Duodenal mucosa (tissue), 2 donors: ENCODE results near the gene PIP5K1B.
A peak's percentile ranks its signal among the peaks of the same experiment; 100 is the strongest.

Experiments
- H3K27ac ChIP-seq: one replicate; pipeline ENCODE4 v1.7.0; 2013; ENCODE audit warnings: low read depth, low read length
- H3K27me3 ChIP-seq, 2 donors: one replicate each; pipeline ENCODE4 v1.7.0; 2013; ENCODE audit warnings: low read length in 2 of 2, control low read depth in 1 of 2; ENCODE audit not compliant: insufficient read depth in 2 of 2, control insufficient read depth in 1 of 2
- H3K36me3 ChIP-seq, 2 donors: one replicate each; pipeline ENCODE4 v1.7.0; 2013; ENCODE audit warnings: low read length in 2 of 2, control low read depth in 1 of 2; ENCODE audit not compliant: insufficient read depth in 2 of 2, control insufficient read depth in 1 of 2
- H3K4me1 ChIP-seq, 2 donors: one replicate each; pipeline ENCODE4 v1.7.0; 2013; ENCODE audit warnings: low read length in 2 of 2, control low read depth in 1 of 2; ENCODE audit not compliant: insufficient read depth in 2 of 2, control insufficient read depth in 1 of 2
- H3K4me3 ChIP-seq, 2 donors: one replicate each; pipeline ENCODE4 v1.7.0; 2013; ENCODE audit warnings: low read length in 2 of 2, low read depth in 1 of 2
- H3K9ac ChIP-seq, 2 donors: one replicate each; pipeline ENCODE4 v1.7.0; 2013; ENCODE audit warnings: low read length in 2 of 2, low read depth in 1 of 2
- H3K9me3 ChIP-seq, 2 donors: one replicate each; pipeline ENCODE4 v1.7.0; 2013; ENCODE audit warnings: low read length in 2 of 2, control low read depth in 1 of 2; ENCODE audit not compliant: control insufficient read depth in 1 of 2

PIP5K1B gene

GRCh38 chr9:68950689-68951088, 245.6 kb downstream of the PIP5K1B start:
- H3K27ac ChIP-seq, result no peak overlapping the region
- no peaks in the 10 kb centered on the region for H3K9me3 ChIP-seq
- no peak overlapping the region for H3K4me3 ChIP-seq
- no peak overlapping the region for H3K9ac ChIP-seq
- H3K36me3 ChIP-seq, result peaks cover 4 to 13% of the 10 kb centered on the region in 2 donors
- no peaks in the 10 kb centered on the region for H3K27me3 ChIP-seq
- peaks cover 14 to 23% of the 10 kb centered on the region in 2 donors for H3K4me1 ChIP-seq

DNA sequence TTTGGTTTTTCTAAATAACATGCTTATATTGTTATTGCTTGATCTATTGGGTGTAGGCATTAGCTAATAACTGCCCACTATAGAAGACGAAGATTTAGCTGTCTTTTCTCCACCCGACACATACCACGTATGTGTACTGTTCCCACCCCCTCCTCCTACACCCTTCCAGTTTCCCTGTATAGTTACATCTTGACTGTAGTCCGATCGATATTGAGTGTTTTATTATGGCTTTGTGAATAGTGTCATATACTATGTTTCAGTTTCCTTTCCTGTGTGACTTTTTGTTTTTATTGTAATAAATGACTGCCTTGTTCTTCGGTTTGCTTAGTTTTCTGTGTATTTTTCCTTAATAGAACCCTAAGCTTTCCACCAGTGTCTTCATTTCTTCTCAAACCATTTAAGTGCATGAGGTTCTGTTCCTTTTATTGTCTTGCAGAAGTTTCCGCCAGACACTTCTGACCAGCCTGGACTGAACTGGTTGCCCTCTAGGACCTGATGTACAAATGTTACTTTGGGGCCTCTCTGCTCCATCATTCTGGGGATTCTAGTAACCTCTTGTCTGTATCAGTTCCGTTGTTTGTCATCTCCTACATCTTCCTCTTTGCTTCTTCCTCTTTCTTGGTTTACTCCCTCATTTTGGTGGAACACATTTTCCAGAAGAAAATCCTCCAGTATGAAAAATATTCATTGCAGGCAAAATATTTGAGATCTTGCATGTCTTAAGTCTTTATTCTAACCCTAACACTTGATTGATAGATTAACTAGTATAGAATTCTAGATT, 247.0 kb downstream of the PIP5K1B start:
- no peaks in the 10 kb centered on the region for H3K27me3 ChIP-seq
- peaks cover 14 to 23% of the 10 kb centered on the region in 2 donors for H3K4me1 ChIP-seq
- peaks cover 0 to 15% of the 10 kb centered on the region in 2 donors for H3K36me3 ChIP-seq
- peak overlapping the region; percentile 27 to 34 for H3K4me3 ChIP-seq
- H3K9ac ChIP-seq, result no peak overlapping the region
- no peaks in the 10 kb centered on the region for H3K9me3 ChIP-seq
- no peak overlapping the region for H3K27ac ChIP-seq

DNA sequence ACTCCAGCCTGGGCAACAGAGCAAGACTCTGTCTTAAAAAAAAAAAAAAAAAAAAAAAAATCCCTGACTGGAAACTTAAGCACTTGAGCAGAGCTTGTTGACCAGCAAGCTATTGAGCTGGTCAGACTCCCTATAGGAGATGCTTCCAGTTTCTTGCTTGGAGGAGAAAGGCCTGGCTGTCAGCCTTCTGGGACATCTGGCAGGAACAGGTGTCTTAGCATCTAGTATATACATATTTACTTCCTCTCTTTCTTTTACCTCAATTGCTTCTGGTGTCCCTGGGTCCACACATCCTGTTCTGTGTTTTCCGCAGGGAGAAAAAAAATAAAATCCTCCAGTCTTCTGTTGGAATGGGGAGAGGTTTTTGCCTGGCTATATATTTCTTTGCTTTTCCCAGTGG, 248.7 kb downstream of the PIP5K1B start:
- Histone ChIP-seq H3K4me1 (peaks cover 14 to 23% of the 10 kb centered on the region in 2 donors), H3K9me3 (no peaks in the 10 kb centered on the region), H3K36me3 (peaks cover 0 to 3% of the 10 kb centered on the region in 2 donors), H3K27me3 (no peaks in the 10 kb centered on the region), H3K4me3 (no peak overlapping the region), H3K27ac (no peak overlapping the region), H3K9ac (no peak overlapping the region)

DNA sequence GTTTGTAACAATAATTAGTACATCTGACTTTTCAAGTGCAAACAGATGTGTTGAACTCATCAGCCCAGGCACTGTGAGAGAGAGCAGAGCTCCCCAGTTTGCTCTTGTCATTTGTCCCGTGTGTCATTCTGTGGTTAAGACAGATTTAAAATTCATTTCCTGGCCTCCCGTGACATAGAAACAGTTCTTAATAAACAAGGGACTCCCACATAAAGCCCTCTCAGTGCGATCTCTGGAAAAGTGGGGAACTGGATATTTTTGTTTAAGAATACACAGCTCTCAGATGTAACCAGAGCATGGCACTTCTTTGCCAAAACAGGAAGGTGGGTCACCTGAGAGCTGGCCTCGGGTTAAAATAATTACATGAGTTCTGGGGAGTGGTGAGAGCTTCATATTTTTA, 250.3 kb downstream of the PIP5K1B start:
- H3K9ac ChIP-seq, result no peak overlapping the region

DNA sequence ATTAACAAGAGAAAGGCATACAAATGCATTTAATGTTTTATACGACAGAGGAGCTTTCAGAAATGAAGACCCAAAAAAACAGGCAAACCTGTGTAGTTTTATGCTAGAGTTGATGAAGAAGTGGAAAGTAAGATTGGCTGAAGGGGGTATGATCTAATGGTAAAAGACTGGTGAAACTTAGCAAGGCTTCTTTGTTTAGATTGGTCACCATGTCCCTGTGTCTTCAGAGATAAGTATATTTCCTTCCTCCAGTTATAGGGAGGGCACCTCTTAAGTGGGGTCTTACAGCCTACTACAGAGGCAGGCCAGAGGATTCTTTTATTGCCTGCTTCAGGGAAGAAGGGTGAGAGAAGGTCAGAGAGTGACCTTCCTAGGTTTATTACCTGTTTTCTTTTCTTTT, 252.4 kb downstream of the PIP5K1B start:
- Histone ChIP-seq H3K36me3 (peaks cover 0 to 3% of the 10 kb centered on the region in 2 donors), H3K9me3 (no peaks in the 10 kb centered on the region), H3K27ac (no peak overlapping the region), H3K4me1 (peaks cover 0 to 15% of the 10 kb centered on the region in 2 donors), H3K9ac (no peak overlapping the region), H3K27me3 (no peaks in the 10 kb centered on the region), H3K4me3 (no peak overlapping the region)

More for the DNA sequence above, 250.3 kb downstream of the PIP5K1B start:
- Histone ChIP-seq H3K36me3 (peaks cover 0 to 3% of the 10 kb centered on the region in 2 donors), H3K4me1 (peaks cover 14 to 20% of the 10 kb centered on the region in 2 donors), H3K27me3 (no peaks in the 10 kb centered on the region), H3K9me3 (no peaks in the 10 kb centered on the region), H3K4me3 (no peak overlapping the region), H3K27ac (no peak overlapping the region)

GRCh38 chr9:68961587-68961986, 256.5 kb downstream of the PIP5K1B start:
- Histone ChIP-seq H3K4me1 (peaks cover 19 to 46% of the 10 kb centered on the region in 2 donors), H3K4me3 (no peak overlapping the region), H3K36me3 (peaks cover 0 to under 1% of the 10 kb centered on the region in 2 donors), H3K9me3 (no peaks in the 10 kb centered on the region), H3K27me3 (no peaks in the 10 kb centered on the region), H3K27ac (no peak overlapping the region), H3K9ac (no peak overlapping the region)

- Histone ChIP-seq H3K27me3 (no peaks in the 10 kb centered on the region), H3K9me3 (no peaks in the 10 kb centered on the region), H3K4me3 (no peak overlapping the region), H3K4me1 (peaks cover 19 to 46% of the 10 kb centered on the region in 2 donors), H3K27ac (no peak overlapping the region), H3K9ac (no peak overlapping the region), H3K36me3 (no peaks in the 10 kb centered on the region)
Observed at GRCh38 chr9:68963416-68963815, 258.4 kb downstream of the PIP5K1B start.

DNA sequence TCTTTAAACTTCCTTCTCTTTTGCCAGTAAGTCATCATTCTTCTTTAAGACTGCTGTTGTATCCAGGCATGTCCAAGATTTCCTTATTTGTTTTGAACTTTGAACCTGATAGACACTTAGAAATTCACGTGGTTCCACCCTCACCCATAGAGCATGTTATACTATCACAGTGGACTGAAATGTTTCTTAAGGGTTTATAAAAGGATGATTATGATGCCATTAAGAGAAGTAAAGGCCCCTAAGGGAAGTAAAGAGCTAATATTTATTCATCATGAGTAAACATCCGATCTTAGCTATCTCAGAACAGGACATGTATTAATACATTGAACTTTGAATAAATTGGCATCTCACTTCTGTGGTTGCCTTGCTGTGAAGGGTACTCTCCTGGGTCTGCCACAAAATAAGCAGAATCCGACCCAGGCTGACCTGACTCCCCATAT, 259.1 kb downstream of the PIP5K1B start:
- Histone ChIP-seq H3K9ac (no peak overlapping the region), H3K9me3 (no peaks in the 10 kb centered on the region), H3K27ac (no peak overlapping the region), H3K36me3 (no peaks in the 10 kb centered on the region), H3K4me1 (peaks cover 19 to 46% of the 10 kb centered on the region in 2 donors), H3K27me3 (no peaks in the 10 kb centered on the region), H3K4me3 (no peak overlapping the region)

GRCh38 chr9:68964765-68965164, 259.7 kb downstream of the PIP5K1B start:
- no peak overlapping the region for H3K27ac ChIP-seq
- H3K36me3 ChIP-seq, result no peaks in the 10 kb centered on the region
- no peak overlapping the region for H3K4me3 ChIP-seq
- no peaks in the 10 kb centered on the region for H3K9me3 ChIP-seq
- H3K27me3 ChIP-seq, result no peaks in the 10 kb centered on the region
- H3K9ac ChIP-seq, result no peak overlapping the region
- H3K4me1 ChIP-seq, result peaks cover 19 to 50% of the 10 kb centered on the region in 2 donors

DNA sequence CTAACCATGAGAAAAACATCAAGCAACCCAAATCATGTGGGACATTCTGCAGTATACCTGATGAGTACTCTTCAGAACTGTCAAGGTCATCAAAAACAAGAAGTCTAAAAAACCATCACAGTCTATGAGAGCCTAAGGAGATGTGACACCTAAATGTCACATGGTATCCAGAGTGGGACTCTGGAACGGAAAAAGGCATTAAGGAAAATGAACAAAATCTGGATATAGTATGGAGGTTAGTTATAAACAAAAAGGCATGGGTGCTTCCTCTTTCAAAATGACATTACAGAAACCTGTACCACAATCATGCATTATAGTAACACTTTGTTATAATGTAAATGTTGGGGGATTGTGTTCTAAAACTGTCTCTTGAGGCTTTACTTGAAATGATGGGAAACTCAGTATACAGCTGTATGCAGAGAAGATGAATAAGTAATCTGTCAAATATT, 261.5 kb downstream of the PIP5K1B start:
- Histone ChIP-seq H3K27ac (no peak overlapping the region), H3K4me1 (peaks cover 23 to 55% of the 10 kb centered on the region in 2 donors), H3K9ac (no peak overlapping the region), H3K9me3 (no peaks in the 10 kb centered on the region), H3K27me3 (no peaks in the 10 kb centered on the region), H3K36me3 (no peaks in the 10 kb centered on the region), H3K4me3 (no peak overlapping the region)
